ENCODE results near the gene WDFY2.

Gene WDFY2

DNA sequence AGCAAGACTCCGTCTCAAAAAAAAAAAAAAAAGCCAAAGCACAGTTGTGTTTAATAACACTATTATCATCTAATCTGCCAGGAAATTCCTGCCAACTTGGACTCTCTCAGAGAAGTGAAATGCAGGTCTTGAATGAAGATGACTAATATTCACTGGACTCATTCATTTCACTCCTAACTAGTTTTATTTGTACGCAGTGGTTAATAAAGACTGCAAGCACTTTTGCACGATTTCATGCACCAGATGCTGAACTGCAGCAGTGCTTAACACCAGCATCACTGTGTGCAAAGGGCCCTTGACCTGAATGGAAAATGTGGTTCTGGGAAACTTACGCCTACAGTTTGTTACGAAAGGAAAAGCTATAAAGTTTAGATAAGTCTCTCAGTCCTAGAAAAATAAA, 156.4 kb downstream of the WDFY2 start:
- no peak for DNase-seq (ENCODE audit: low spot score)

GRCh38 chr13:51742031-51742430, 157.8 kb downstream of the WDFY2 start:
- DNase-seq (ENCODE audit: low spot score), result no peak

- no peak for DNase-seq (ENCODE audit: low spot score)
Measured at GRCh38 chr13:51742611-51743010, 158.3 kb downstream of the WDFY2 start.

DNA sequence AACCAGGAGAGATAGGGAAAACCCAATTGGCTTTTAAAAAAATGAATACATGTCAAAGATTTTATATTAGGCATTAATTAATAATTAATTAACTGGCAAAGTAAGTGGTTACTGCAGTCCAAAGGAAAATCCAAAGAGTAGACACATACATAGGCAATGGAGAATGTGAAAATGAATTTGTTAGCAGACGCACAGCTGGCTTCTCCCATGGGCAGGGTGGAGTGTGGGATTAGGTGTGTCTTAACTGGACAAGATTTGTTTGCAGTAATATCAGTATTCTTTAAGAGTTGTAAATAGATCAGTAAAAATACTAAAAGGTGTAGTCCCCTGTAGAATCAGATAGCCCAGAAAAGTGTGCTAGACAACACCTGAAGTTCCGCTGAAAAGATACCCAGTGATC, 161.0 kb downstream of the WDFY2 start:
- DNase-seq (ENCODE audit: low spot score), result no peak

GRCh38 chr13:51746802-51747201, 162.5 kb downstream of the WDFY2 start:
- no peak for DNase-seq (ENCODE audit: low spot score)

GRCh38 chr13:51747438-51748434, 163.5 kb downstream of the WDFY2 start:
- no peak for DNase-seq (ENCODE audit: low spot score)

- no peak for DNase-seq (ENCODE audit: low spot score)
Measured at GRCh38 chr13:51756651-51757050, 172.4 kb downstream of the WDFY2 start.

- DNase-seq (ENCODE audit: low spot score), result no peak
Measured at GRCh38 chr13:51758691-51759090, 174.4 kb downstream of the WDFY2 start.

DNA sequence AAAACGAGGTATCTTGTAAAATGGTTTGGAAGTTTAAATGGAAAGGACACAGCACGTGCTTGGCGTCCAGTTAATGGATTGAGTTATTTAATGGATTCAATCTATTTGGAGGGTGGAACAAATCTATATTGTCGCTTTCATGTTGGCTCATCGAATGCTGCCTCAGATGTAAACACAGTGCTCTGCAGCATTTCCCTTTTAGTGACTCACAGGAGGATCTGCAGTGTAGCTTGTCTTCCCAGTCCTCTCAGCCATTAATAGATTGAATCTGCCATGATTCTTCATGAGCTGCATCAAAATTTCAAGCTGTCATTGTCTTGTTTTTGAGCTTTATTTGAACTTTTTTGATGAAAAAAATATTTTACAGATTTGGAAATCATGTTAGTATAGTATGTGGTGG, 175.0 kb downstream of the WDFY2 start:
- DNase-seq (ENCODE audit: low spot score), result no peak

DNA sequence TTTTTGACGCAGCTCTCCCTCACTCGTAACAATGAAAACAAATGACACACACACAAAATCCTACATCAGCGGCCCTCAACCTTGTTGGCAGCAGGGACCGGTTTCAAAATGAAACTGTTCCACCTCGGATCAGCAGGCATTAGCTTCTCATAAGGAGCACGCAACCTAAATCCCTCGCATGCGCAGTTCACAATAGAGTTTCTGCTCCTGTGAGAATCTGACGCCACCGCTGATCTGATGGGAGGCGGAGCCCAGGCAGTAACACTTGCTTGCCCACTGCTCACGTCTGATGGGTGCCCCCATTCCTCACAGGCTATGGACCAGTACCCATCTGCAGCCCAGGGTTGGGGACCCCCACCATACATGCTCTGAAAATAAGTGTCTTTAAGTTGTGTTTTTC, 176.3 kb downstream of the WDFY2 start:
- no peak for DNase-seq (ENCODE audit: low spot score)

DNA sequence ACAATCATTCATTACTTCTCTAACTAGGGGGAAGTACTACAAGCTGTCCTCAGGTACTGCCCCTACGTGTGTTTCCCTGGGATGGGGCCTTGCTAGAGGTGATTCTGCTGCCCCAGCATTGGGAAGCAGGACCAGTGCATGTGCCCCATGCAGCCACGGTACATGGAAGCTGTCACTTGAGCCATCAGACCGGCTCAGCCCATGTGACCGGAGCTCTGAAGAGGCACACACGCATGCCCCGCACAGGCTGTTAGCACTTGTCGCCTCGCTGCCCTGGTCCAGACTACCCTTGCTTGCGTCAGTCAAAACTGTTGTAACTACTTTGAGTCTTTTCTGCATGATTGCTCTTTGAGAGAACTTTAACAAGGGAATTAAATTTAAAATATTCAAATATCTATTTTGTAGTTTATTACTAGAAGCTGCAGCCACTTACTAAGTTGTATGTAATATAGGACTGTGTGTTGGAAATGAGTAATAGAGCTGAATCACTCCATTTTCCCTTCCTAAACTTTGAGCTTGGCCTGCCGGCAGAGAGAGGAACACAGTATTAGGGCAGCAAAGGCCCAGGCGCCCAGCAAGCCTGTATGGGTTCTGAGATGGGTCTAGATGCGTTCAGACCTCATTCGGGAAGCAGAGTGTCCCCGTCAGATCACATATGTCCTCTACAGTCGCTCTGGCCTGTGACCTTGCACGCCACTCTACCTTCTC, 177.5 kb downstream of the WDFY2 start:
- peak; percentile 59 for DNase-seq (ENCODE audit: low spot score)

GRCh38 chr13:51763486-51763885, 179.2 kb downstream of the WDFY2 start:
- DNase-seq (ENCODE audit: low spot score), result no peak

DNA sequence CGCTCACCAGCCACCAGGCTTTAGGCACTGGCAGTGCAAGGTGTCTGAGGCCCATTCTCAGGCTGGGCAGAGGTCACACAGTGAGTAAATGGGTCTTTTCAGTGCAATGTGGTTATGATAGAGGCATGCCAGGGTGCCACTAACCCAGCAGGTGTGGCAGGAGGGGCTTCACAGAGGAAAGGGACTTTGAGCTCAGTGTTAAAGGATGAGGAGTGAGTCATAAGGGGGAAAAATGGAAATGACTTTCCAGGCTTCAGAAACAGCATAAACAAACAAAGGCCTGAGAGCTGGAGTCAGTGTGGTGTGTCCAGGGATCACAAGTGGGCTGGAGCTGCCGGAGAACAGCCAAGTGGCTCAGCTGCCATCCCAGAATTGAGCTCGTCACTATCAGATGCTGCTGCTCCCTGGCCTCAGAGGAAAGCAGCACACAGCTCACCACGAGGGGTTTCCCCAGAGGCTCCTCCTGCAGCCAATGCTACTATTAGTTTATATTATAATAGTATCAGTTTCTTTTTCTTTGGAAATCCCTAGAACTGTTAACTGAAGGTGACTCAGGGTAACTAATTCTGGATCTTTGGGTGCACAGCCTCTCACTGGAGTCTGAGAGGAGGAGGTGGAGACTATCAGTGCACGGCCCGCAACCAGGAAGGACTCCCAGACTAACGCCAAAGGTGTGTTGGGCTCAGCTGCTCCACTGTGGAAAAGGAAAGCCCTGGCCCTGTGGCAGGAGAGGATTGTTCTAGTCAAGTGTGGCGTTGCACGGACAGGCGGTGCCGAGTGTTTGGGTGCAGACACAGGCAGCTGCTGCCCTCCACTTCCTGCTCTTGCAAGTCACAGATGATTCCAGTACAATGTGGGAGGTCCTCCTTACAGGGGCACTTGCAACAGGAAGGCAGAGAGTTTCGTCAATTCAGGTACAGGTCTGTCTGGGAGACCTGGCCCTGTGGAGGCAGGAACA, 180.2 kb downstream of the WDFY2 start:
- DNase-seq (ENCODE audit: low spot score), result peak; percentile 90

GRCh38 chr13:51765142-51765515, 180.9 kb downstream of the WDFY2 start:
- no peak for DNase-seq (ENCODE audit: low spot score)

- no peak for DNase-seq (ENCODE audit: low spot score)
Measured at GRCh38 chr13:51767100-51767499, 182.8 kb downstream of the WDFY2 start.

DNA sequence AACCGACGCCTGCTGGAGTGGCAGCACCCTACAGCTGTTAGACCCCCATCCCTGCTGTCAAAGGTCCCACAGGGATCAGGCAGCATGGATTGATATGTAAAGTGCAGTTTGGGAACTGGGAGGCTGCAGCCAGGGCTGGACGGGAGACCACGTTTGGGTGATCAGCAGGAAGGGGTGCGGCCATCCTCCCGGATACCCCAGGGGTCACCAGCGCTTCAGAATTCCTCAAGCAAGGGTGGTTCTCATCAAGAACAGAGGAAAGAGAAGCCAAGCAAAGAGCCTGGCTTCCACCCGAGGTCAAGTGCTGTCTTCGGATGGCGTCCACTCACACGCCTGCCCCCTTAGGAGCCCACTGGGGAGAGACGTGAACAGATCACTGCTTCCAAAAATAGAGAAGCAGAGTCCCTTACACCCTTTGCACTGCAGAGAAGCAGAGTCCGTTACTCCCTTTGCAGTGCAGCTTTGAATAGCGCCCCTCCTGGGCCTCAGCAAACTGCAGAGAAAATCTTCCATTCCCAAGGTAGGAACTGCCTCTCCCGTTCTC, 184.2 kb downstream of the WDFY2 start:
- no peak for DNase-seq (ENCODE audit: low spot score)

DNA sequence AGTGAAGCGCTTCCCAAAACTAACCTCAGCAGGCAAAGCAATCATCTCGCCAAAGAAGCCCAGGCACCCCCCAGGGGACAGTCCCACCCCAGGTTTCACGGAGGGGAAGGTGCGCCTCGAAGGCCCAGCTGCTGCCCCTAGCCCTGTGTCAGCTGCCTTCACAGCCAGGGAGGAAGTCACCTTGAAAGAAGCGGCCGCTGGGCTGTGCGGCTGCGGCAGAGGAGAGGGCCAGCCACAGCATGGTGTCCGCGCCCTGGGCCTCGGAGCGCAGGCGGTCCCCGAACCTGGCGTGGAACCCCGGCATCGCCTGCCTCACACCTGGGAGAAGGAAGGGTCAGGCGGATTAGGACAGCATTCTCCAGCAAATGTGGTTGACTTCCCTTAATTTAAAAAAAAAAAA, 184.7 kb downstream of the WDFY2 start:
- DNase-seq (ENCODE audit: low spot score), result no peak

DNA sequence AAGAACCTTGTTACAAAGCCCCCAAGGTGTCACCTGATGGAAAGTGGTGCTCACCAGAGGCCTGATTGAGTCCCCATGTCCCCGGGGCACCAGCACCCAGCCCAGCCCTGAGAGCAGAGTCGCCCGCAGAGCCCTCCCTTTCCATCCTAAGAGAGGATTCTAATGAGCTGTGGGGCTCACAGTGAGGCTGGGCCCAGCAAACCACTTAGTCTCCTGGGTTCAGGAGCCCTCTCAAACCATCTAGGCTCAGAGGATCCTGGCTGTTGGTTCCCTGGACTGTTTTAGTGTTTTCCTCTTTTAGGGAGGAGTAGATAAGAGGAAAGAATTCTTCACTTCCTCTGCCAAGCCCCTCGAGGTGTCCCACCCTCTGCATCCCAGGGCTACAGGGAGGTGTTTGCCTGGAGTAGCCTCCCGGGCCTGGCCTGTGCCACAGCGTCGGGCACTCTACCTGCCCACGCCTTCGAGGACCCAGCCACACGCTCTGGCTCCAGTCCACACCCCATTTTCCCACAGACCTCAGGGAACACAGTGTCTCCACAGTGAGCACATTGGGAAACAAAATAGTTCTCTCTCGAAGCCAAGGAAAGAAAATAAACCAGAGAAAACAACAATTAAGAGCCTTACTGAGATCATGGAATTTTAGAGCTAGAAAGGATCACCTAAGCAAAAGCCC, 185.3 kb downstream of the WDFY2 start:
- DNase-seq (ENCODE audit: low spot score), result no peak

DNA sequence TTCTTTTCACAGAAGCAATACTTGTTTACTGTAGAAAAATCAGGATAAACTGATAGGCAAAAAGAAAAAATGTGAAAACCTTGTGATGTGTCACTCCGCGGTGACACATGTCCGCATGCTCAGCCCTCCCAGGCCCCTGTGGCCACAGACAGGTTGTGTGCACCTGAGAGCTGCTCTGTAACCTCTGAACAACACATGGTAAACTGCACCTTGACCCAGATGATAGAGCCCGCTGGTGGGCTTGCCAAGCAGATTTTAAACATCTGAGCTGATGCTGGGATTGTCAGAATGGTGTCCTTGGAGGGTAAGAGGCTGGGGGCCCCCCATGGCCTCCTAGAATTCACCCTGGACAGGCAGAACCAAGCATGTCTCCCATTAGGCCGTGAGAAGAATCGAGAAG, 185.9 kb downstream of the WDFY2 start:
- DNase-seq (ENCODE audit: low spot score), result no peak

DNA sequence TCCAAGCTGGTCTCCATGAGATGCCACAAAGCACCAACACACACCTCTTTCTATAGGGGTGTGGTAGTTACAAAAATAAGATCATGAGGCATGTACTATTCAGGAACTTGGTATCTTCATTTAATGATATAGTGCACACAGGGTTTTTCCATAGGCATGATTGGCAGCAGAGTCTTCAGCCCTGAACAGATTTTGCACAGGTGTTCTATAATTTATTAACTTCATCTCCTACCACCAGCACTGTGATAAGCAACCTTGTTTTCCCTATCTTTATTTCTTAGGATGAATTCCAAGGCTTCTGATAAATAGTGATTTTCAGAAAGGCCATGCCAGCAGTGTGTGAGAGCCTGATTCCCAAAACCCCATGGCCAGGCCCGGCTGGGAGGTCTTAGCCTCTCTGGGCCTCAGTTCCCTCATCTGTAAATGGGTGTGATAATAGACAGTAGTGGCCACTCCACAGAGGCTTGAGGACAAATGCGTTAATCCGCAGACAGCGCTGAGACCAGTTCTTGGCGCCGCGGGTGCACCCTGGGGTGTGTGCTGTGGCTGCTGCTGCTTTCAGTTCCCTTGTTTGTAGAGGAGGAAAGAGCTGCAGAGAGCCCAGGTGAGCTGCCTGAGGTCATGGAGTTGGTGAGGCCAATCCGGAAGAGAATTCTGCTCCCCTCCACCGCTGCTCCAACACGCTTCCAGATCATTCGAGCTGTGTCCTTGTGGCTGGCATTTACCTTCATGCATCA, 186.6 kb downstream of the WDFY2 start:
- peak; percentile 10 for DNase-seq (ENCODE audit: low spot score)

All from kidney tubule cell (primary cell).